ENCODE measurements around the gene ZG16B.

The ZG16B gene

GRCh38 chr16:2829501-2830354 lies at the start of gene ZG16B:
Gene ZG16B (plus strand): TSS chr16:2830303. CDS start chr16:2830442, 139 bp downstream.
- Histone ChIP-seq H3K4me3 (ENCODE audit: low read length) (no peak within 1 kb of the TSS), H3K27ac (ENCODE audit: low read length) (no peak within 1 kb of the TSS), H3K9ac (ENCODE audit: low read length) (no peak within 1 kb of the TSS)

GRCh38 chr16:2782583-2783351 lies 47.3 kb upstream of the ZG16B start:
- Histone ChIP-seq H3K9ac (ENCODE audit: low read length) (no peak overlapping the region), H3K4me3 (ENCODE audit: low read length) (no peak overlapping the region), H3K4me1 (ENCODE audit: control insufficient read depth, low read depth, low read length) (peaks cover 5% of the 10 kb centered on the region), H3K27ac (ENCODE audit: low read length) (no peak overlapping the region), H3K27me3 (ENCODE audit: control insufficient read depth, insufficient read depth, low read length) (no peaks in the 10 kb centered on the region), H3K9me3 (ENCODE audit: control insufficient read depth, low read depth, low read length) (no peaks in the 10 kb centered on the region), H3K36me3 (ENCODE audit: control insufficient read depth, low read depth, low read length) (no peaks in the 10 kb centered on the region)

More at GRCh38 chr16:2829501-2830354, at the start of gene ZG16B:
- Histone ChIP-seq H3K36me3 (ENCODE audit: control insufficient read depth, low read depth, low read length) (no peaks in the 10 kb centered on the region), H3K4me1 (ENCODE audit: control insufficient read depth, low read depth, low read length) (no peaks in the 10 kb centered on the region), H3K9me3 (ENCODE audit: control insufficient read depth, low read depth, low read length) (no peaks in the 10 kb centered on the region), H3K27me3 (ENCODE audit: control insufficient read depth, insufficient read depth, low read length) (no peaks in the 10 kb centered on the region)

- Histone ChIP-seq H3K4me3 (ENCODE audit: low read length) (no peak overlapping the region), H3K36me3 (ENCODE audit: control insufficient read depth, low read depth, low read length) (no peaks in the 10 kb centered on the region), H3K9me3 (ENCODE audit: control insufficient read depth, low read depth, low read length) (no peaks in the 10 kb centered on the region), H3K9ac (ENCODE audit: low read length) (no peak overlapping the region), H3K27ac (ENCODE audit: low read length) (no peak overlapping the region), H3K27me3 (ENCODE audit: control insufficient read depth, insufficient read depth, low read length) (no peaks in the 10 kb centered on the region), H3K4me1 (ENCODE audit: control insufficient read depth, low read depth, low read length) (no peaks in the 10 kb centered on the region)
Observed at GRCh38 chr16:2783581-2784357, 46.3 kb upstream of the ZG16B start.

- H3K4me3 ChIP-seq (ENCODE audit: low read length), result no peak overlapping the region
- H3K9ac ChIP-seq (ENCODE audit: low read length), result no peak overlapping the region
Observed at GRCh38 chr16:2784358-2785100, 45.6 kb upstream of the ZG16B start.

GRCh38 chr16:2785101-2785991 lies 44.8 kb upstream of the ZG16B start:
- Histone ChIP-seq H3K4me3 (ENCODE audit: low read length) (no peak overlapping the region), H3K4me1 (ENCODE audit: control insufficient read depth, low read depth, low read length) (no peaks in the 10 kb centered on the region), H3K27ac (ENCODE audit: low read length) (no peak overlapping the region), H3K27me3 (ENCODE audit: control insufficient read depth, insufficient read depth, low read length) (no peaks in the 10 kb centered on the region), H3K9me3 (ENCODE audit: control insufficient read depth, low read depth, low read length) (no peaks in the 10 kb centered on the region), H3K9ac (ENCODE audit: low read length) (no peak overlapping the region), H3K36me3 (ENCODE audit: control insufficient read depth, low read depth, low read length) (no peaks in the 10 kb centered on the region)

More at GRCh38 chr16:2784358-2785100, 45.6 kb upstream of the ZG16B start:
- Histone ChIP-seq H3K27me3 (ENCODE audit: control insufficient read depth, insufficient read depth, low read length) (no peaks in the 10 kb centered on the region), H3K36me3 (ENCODE audit: control insufficient read depth, low read depth, low read length) (no peaks in the 10 kb centered on the region), H3K9me3 (ENCODE audit: control insufficient read depth, low read depth, low read length) (no peaks in the 10 kb centered on the region), H3K4me1 (ENCODE audit: control insufficient read depth, low read depth, low read length) (no peaks in the 10 kb centered on the region), H3K27ac (ENCODE audit: low read length) (no peak overlapping the region)

- no peaks in the 10 kb centered on the region for H3K4me1 ChIP-seq (ENCODE audit: control insufficient read depth, low read depth, low read length)
- H3K9me3 ChIP-seq (ENCODE audit: control insufficient read depth, low read depth, low read length), result no peaks in the 10 kb centered on the region
- H3K27me3 ChIP-seq (ENCODE audit: control insufficient read depth, insufficient read depth, low read length), result no peaks in the 10 kb centered on the region
- no peak overlapping the region for H3K27ac ChIP-seq (ENCODE audit: low read length)
- no peak overlapping the region for H3K9ac ChIP-seq (ENCODE audit: low read length)
- H3K36me3 ChIP-seq (ENCODE audit: control insufficient read depth, low read depth, low read length), result no peaks in the 10 kb centered on the region
- H3K4me3 ChIP-seq (ENCODE audit: low read length), result no peak overlapping the region
Observed at GRCh38 chr16:2786061-2786825, 43.9 kb upstream of the ZG16B start.

GRCh38 chr16:2786826-2787151 lies 43.3 kb upstream of the ZG16B start:
- Histone ChIP-seq H3K9me3 (ENCODE audit: control insufficient read depth, low read depth, low read length) (no peaks in the 10 kb centered on the region), H3K4me3 (ENCODE audit: low read length) (no peak overlapping the region), H3K9ac (ENCODE audit: low read length) (no peak overlapping the region), H3K27ac (ENCODE audit: low read length) (no peak overlapping the region), H3K4me1 (ENCODE audit: control insufficient read depth, low read depth, low read length) (no peaks in the 10 kb centered on the region), H3K27me3 (ENCODE audit: control insufficient read depth, insufficient read depth, low read length) (no peaks in the 10 kb centered on the region), H3K36me3 (ENCODE audit: control insufficient read depth, low read depth, low read length) (no peaks in the 10 kb centered on the region)

- Histone ChIP-seq H3K4me1 (ENCODE audit: control insufficient read depth, low read depth, low read length) (no peaks in the 10 kb centered on the region), H3K27me3 (ENCODE audit: control insufficient read depth, insufficient read depth, low read length) (no peaks in the 10 kb centered on the region)
Observed at GRCh38 chr16:2787406-2787805, 42.7 kb upstream of the ZG16B start, which contains the start of gene PRSS33. Gene PRSS33 (minus strand): TSS chr16:2787560. CDS start chr16:2786547, 1,013 bp downstream.

GRCh38 chr16:2787961-2788360 lies 42.1 kb upstream of the ZG16B start:
- H3K36me3 ChIP-seq (ENCODE audit: control insufficient read depth, low read depth, low read length), result no peaks in the 10 kb centered on the region
- H3K4me1 ChIP-seq (ENCODE audit: control insufficient read depth, low read depth, low read length), result no peaks in the 10 kb centered on the region
- H3K4me3 ChIP-seq (ENCODE audit: low read length), result no peak overlapping the region
- no peak overlapping the region for H3K9ac ChIP-seq (ENCODE audit: low read length)
- H3K9me3 ChIP-seq (ENCODE audit: control insufficient read depth, low read depth, low read length), result no peaks in the 10 kb centered on the region
- no peaks in the 10 kb centered on the region for H3K27me3 ChIP-seq (ENCODE audit: control insufficient read depth, insufficient read depth, low read length)
- H3K27ac ChIP-seq (ENCODE audit: low read length), result no peak overlapping the region

More at GRCh38 chr16:2787406-2787805, 42.7 kb upstream of the ZG16B start, which contains the start of gene PRSS33:
- Histone ChIP-seq H3K9ac (ENCODE audit: low read length) (no peak within 1 kb of the TSS), H3K27ac (ENCODE audit: low read length) (no peak within 1 kb of the TSS), H3K36me3 (ENCODE audit: control insufficient read depth, low read depth, low read length) (no peaks in the 10 kb centered on the region), H3K4me3 (ENCODE audit: low read length) (no peak within 1 kb of the TSS), H3K9me3 (ENCODE audit: control insufficient read depth, low read depth, low read length) (no peaks in the 10 kb centered on the region)

- no peak overlapping the region for H3K9ac ChIP-seq (ENCODE audit: low read length)
- H3K27me3 ChIP-seq (ENCODE audit: control insufficient read depth, insufficient read depth, low read length), result no peaks in the 10 kb centered on the region
- H3K27ac ChIP-seq (ENCODE audit: low read length), result no peak overlapping the region
- no peaks in the 10 kb centered on the region for H3K9me3 ChIP-seq (ENCODE audit: control insufficient read depth, low read depth, low read length)
- no peaks in the 10 kb centered on the region for H3K4me1 ChIP-seq (ENCODE audit: control insufficient read depth, low read depth, low read length)
- H3K36me3 ChIP-seq (ENCODE audit: control insufficient read depth, low read depth, low read length), result no peaks in the 10 kb centered on the region
- no peak overlapping the region for H3K4me3 ChIP-seq (ENCODE audit: low read length)
Observed at GRCh38 chr16:2790631-2791030, 39.5 kb upstream of the ZG16B start.
